HG03378 (cell line): Measurements from ENCODE around the gene KPNB1.

Experiments used
- ATAC-seq: cut with Tn5 transposase; IDR thresholded peaks from one replicate; pipeline ENCODE4 v1.9.1; 2021; ENCODE audit warnings: mild to moderate bottlenecking, moderate library complexity; ENCODE audit not compliant: unreplicated experiment

KPNB1 gene

GRCh38 chr17:47726796-47727703 is 77.3 kb downstream of the KPNB1 start:
- ATAC-seq = no peak

DNA sequence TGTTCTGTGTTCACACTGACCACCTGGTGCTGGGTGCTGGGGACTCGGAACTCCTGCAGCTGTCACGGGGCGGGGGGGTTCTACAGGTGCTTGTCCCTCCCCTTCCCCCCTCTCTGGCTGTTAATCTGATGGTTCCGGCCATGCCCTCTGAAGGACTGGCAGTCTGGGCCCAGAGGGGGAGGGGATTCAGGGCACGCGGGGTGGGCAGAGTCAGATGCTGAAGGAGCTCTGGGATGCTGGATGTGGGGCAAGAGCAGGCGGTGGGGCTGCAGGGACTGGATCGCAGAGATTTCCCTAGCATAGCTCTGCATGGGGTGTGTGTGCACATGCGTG is 78.0 kb downstream of the KPNB1 start:
- ATAC-seq = no peak

DNA sequence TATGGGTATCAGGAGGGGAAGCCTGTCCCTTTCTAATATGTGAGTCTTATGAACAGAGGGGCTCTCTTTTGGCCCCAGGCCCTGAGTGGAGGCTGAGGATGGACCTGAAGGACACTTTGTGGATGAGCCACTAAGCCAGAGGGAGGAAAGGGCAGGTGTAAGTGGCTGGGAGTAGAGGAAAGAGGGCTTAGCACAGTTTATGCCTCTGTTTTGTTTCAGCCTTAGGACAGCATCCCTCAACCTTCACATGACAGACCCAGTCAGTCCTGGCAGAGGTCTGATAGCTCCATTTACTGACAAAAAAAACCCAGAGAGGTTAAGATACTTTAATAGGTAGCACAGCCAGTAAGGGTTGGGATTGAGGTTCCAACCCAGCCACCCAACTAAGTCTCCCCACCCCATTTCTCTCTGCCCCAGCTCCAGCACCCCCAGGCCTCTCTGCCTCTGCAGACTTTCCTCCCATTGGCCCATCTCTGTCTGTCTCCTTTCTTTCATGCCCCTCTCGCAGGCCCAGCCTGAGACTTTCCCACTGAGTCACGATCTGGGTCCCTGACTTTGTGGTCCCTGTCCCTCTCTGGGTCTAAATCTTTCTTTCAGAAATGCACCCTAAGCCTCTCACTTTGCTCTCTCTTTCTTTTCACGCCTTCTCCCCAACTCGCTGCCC is 78.6 kb downstream of the KPNB1 start:
- ATAC-seq = no peak

DNA sequence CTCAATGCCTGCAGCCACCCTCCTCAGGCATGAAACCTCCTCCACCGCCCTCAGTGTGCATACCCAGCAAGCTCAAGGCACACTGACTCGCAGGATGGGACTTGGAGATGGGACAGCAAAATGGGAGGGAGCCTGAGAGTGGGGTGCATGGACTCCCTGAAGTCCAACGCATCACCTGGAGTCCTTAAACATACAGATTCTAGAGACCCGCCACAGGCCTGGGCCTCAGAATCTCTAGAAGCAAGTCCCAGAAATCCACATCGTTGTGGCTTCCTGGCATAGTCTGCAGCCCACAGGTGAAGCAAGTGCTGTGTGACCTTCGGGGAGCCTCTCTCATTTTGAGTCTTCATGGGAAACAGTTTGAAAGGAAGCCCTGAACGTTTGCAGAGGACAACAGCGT is 79.8 kb downstream of the KPNB1 start:
- ATAC-seq = no peak

DNA sequence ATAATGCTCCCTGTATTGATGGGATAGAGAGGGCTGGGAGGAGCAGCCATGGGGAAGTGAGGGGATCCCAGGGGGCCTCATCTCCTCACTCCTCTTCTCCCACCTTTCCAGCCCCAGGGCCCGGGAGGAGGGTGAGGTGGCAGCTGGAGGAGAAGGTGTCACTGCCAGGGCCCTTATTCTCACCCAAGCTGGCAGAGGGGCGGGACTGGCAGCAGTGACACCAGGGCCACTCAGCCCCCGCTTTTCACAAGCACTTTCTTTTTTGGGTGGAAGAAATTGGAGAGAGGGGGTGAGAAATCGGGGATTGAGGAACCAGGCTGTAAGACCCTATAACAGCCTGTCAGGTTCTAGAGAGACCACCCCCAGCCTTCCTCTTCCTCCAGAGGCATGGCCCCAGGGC is 81.0 kb downstream of the KPNB1 start:
- no peak for ATAC-seq

DNA sequence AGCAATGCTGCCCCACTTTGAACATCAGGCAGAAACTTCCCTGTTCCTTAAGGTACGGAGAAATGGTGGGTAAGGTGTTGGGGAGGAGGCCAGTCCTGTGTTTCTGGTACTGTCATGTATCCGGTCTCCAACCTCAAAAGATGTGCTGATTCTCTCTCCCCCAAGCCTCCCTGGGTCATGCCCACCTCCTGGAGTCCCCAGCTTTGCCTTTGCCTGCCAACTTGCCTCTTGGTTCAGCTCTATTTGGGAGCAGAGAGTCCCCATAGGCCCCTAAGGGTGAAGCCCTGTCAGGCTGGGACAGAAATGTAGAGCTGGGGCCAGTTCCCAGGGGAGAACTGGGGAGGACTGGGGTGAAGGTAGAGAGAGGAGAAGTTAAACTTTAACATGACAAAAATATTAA is 81.7 kb downstream of the KPNB1 start:
- ATAC-seq = no peak

- no peak for ATAC-seq
These were observed 82.8 kb downstream of the KPNB1 start for GRCh38 chr17:47732399-47733046.

DNA sequence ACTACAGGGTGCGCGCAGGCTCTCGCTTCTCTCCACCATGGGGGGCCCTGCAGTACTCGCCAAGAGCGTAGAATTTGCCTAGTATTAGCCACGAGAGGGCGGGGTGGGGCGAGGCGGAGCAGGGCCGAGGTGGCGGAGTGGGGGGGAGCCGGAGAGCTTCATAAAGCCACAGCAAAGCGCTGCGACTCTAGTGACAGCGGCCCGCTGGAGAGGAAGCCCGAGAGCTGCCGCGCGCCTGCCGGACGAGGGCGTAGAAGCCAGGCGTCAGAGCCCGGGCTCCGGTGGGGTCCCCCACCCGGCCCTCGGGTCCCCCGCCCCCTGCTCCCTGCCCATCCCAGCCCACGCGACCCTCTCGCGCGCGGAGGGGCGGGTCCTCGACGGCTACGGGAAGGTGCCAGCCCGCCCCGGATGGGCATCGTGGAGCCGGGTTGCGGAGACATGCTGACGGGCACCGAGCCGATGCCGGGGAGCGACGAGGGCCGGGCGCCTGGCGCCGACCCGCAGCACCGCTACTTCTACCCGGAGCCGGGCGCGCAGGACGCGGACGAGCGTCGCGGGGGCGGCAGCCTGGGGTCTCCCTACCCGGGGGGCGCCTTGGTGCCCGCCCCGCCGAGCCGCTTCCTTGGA is 83.4 kb downstream of the KPNB1 start, which contains the start of gene TBX21:
TSS of gene TBX21 (plus strand) at position 190 of the 627 bp plus-strand sequence. CDS start at position 409, 219 bp downstream.
- no peak for ATAC-seq

GRCh38 chr17:47733674-47734410 is 84.1 kb downstream of the KPNB1 start:
- no peak for ATAC-seq

- no peak for ATAC-seq
These were observed 85.4 kb downstream of the KPNB1 start for GRCh38 chr17:47735139-47735464.
